LoVo (cell line): ENCODE measurements around the gene SLAMF6.
"Not testable (repeated sequence)": the region's sequence is repeated elsewhere in the genome, so short reads cannot be mapped to it uniquely, and the experiment has no call there.

ENCODE experiments used
- DNase-seq: peaks from one replicate; pipeline ENCODE4 v3.0.0-alpha.2; 2016; ENCODE audit warnings: low spot score

Gene SLAMF6

DNA sequence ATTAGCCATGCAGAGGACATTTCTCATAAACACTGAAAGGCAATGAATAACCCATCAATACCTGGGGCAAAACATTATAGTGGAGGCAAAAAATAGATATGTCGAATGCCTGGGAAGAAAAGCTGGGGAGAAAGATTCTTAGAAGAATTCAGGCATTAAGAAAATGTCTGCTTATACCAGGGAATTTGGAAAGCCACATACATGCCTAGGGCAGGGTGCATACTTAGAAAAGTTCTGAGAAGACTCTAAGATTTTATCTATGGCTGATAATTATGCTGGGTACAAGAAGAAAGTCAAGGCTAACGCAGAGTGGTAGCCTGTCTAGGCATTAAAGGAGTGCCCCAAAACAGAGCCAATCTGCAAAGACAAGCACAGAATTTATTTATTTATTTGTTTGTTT is 18.4 kb downstream of the SLAMF6 start:
- DNase-seq = no peak

DNA sequence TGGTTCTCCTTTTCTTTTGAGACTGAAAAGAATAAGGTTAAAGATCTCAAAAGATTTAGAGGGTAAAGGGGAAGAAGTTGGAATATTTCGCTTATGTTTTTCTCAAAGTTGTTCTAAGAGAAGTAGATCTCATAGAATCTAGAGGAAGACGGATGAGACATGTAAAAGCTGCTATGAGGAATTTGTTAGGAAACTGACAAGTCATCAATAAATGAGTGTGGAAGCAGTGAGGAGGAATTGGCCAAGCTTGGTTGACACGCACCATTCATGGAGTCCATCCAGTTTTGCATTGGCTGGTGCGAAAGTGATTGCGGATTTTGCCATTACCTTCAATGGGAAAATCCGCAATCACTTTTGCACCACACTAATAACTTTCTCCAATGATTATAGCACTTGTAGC is 20.0 kb downstream of the SLAMF6 start:
- no peak for DNase-seq

DNA sequence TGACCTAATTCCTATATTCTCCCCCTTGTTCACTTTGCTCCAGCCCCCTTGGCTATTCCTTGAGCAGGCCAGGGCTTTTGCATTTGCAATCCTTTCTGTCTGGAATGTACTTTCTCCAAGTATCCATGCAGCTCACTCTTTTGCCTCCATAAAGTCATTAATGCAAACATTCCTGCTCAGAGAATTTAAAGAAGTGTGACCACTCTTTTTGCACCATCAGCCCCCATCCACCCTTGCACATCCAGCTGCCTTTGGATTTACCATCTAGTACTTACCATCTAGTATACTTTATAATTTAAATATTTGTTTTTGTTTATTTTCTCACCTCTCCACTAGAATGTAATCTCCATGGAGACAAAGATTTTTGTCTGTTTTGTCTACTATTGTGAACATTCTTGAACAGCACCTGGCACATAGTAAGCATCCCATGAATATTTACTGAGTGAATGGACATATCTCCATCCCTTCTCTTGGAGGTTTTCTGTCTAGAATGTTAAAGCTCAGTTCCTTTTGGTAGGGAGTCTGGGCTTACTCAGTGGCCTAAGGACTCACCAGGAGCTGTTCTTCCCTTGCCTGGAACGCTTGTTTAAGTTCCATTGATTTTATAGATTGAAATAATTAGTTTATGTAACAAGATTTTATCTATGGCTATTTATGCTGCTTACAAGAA is 22.6 kb downstream of the SLAMF6 start:
- DNase-seq = no peak

DNA sequence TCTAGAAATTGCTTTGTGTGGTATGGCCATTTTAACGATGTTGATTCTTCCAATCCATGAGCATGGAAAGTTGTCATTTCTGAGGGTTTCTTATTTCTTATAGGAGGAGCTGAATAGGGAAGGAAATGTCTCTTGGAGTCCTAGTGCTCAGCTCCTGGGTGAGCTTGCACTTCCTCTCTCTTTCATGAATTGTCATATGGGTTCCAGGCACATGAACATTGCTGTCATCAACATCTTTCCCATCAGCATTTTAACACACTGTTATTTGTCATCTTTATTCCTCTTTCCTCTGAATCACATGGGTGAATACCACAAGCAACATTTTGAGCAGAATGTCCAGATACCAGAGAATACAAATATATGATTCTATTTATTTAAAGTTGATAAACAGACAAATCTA is 23.4 kb downstream of the SLAMF6 start:
- no peak for DNase-seq

DNA sequence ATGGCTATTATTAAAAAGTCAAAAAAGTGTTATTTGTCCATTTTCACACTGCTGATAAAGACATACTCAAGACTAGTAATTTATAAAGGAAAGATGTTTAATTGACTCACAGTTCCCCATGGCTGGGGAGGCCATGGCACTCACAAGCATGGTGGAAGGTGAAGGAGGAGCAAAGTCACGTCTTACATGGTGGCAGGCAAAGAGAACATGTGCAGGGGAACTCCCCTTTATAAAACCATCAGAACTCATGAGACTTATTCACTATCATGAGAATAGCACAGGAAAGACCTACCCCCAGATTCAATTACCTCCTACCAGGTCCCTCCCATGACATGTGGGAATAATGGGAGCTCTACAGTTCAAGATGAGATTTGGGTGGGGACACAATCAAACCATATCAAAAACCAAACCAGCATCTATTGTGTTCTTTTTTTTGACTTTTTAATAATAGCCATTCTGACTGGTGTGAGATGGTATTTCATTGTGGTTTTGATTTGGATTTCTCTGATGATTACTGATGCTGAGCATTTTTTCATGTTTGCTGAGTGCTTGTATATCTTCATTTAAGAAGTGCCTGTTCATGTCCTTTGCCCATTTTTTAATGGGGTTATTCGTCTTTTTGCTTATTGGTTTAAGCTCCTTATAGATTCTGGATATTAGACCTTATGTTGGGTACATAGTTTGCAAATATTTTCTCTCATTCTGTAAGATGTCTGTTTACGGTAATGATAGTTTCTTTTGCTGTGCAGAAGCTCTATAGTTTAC is 24.6 kb downstream of the SLAMF6 start:
- DNase-seq = not testable (repeated sequence)

DNA sequence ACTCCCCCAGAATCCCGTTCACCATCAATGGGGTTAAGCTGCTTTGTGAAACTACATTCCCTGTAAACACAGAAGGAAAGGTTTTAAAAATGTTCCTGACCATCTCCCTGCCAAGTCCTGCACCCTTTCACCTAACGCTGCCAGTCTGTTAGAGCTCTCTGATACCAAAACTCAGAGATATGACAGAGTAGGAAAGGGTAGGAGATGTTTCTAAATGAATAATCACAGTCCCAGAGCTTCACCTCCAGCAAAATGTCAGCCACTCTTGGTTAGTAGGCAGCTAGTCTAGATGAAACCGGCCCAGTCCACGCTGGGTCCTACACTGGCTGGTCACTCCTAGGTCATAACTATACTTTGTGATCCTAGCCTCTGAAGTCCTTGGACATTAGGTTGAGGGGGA is 26.7 kb downstream of the SLAMF6 start:
- no peak for DNase-seq

DNA sequence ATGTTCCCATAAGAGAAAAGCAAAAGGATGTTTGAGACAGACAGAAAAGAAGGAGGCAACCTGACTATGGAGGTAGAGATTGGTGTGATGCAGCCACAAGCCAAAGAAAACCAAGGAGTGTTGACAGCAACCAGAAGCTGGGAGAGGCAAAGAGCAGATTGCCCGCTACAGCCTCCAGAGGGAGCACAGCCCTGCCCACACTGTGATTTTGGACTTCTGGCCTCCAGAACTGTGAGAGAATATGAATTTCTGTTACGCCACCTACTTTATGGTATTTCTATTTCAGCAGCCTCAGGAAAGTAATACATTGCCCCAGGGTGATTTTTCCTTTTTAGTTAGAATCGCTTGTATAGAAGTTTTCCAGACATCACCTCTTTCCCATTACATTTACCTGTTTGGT is 28.4 kb downstream of the SLAMF6 start:
- DNase-seq = no peak

DNA sequence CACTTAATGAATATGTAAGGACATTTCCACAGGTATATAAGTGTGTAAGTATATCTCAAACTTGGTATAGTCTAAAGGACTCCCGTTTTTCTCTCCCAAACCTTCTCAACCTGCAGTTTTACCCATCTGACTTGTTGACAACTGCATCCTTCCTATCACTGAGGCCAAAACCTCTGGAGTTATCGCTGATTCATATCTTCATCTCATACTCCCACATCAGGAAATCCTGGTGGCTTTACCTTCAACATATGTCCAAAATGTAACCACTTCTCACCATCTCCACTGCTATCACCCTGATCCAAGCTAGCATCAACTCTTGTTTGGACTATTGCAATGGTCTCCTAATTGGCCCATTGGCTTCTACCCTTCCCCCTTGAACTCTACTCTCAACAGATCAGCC is 30.4 kb downstream of the SLAMF6 start:
- DNase-seq = no peak

DNA sequence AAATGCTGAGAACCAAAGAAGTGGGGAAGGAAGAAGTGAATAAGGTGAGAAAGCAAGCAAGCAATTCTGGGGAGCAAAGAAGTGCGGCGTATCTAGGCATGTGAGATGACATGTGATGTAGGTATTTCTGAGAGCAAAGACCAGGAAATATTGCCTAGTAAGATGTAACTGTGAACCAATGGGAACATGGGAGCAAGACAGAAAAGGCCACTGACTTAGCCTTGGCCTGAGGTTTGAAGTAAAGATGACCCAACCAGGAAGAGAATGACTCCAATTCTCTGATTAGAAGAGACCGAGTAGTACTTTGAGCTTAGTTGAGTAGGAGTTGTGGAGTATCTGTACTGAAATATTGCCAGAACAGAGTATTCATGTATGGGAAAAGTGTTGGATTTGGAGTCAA is 31.1 kb downstream of the SLAMF6 start:
- no peak for DNase-seq

DNA sequence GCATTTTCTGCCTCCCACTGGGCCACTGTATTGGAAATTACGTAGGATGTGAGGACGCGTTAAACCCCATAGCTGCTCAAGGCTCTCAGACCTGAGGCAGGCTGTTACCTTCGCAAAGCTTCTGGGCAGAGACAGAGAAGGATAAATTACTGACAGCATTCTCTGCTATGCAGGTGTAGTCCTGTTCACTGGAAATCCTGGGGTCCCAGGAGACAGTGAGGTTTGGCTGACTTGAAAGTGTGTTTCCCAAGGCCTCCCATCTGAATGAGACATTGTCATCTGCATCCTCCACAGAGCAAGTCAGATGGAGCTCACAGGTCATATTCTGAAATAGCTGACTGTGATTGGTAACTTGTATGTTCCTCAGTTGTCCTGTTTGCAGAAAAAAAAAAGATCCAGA is 32.0 kb downstream of the SLAMF6 start:
- no peak for DNase-seq

DNA sequence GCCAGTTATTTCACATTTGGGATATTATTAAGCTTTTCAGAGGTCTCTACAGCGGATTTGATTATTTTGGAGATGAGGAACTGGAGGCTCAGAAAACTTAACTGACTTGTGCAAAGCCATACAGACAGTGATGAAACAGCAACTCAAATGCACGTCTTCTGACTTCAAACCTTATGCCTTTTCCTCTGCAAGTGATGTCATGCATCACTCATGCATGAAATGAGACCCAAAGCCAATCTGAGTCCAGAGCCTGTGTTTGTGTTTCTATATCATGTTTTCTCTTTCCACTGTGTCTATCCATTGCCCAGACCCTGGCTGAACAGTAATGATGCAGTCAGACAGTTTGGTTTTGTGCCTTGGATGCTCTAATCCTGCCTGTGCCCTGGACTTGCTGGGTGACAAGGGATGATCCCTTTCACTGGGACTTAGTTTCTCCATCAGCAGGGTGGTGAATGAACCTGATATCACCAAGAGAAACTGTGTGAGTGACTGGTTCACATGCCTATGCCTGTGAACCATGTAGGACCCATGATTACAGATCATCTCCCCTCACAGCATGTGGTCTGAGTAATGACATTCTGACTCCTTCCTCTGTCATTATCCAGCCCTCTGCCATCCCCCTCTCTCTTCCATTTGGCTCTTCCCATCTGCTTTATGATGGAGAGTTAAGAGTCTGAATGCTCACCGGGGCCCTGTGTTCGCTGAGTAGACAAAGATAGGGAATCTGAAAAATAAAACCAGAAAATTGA is 33.4 kb downstream of the SLAMF6 start:
- DNase-seq = no peak

DNA sequence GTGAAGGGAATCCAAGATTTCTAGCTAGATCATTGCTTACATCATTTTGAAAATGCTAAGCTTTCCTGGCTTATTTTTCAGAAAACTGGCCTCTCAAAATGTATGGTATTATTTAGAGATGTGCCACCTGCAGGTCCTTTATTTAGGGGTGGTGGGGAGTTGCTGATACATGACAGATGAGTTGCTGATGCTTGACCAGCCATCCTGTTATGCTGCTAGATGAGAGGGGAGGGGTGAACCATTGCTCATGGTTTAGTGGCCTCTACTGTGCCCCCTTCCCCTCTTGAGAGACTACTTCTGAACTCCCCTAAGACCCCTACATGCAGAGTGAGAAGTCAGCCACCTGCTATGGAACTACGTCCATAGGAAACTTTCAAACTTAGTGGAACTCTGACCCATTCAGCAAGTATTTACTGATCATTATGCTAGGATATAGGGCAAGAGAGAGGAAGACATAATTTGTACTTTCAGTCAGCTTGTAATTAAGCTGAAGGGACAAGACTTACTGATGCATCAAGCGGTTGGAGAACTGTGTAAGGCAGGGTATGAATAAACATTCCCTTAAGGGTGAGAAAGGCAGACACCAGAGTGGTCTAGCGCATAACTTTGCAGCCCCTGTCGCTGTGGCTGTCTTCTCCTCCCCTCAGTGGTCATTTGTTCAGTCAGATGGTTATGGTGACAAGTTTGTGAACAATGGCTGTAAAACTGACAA is 34.6 kb downstream of the SLAMF6 start:
- no peak for DNase-seq

DNA sequence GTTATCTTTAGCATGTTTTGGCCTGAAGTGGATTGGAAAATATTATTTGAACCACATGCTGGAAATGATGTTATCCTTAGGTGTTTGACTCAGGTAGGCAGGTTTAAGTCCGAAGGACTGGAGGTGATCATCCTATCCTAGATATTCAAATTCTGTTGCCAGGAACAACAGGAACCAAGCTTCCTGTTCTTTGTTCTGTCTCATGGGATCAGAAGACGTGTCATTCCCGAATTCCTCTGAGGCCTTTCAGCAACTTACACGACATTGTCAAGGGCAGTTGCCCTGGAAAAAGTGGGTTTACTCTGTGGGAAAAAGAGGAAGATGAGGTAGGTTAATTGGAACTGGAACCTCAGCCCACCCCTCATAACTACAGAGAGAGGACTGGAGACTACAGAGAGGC is 36.6 kb downstream of the SLAMF6 start:
- no peak for DNase-seq

DNA sequence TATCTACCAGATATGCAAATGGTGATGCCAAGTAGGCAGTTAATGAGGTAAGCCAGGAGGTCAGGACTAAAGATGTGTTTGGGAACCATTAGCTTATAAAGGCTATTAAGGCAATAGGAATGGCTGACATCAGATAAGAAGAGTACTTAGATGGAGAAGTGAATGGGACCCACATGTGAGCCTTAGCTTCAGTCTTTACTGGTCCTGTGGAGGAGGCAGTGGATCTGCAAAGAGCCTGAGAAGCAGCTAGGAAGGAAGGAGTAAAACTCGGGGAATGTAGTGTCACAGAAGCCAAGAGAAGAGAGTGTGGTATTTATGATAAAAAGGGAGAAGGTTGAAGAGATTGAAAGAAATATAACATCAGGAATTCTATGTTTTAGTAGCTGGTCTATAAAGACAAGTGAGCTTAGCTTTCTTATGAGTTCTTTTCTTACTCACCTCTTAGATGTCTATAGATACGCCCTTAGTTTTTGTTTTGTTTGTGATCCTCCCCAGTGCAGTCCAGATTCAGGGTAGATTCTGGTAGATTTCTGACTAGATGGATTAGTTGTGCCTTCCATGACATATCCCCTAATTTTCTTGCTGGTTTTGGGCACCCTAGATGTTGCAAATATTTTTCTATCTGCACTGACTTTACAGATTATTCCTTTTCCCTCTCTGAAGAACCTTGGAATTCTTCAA is 39.4 kb downstream of the SLAMF6 start:
- DNase-seq = no peak

DNA sequence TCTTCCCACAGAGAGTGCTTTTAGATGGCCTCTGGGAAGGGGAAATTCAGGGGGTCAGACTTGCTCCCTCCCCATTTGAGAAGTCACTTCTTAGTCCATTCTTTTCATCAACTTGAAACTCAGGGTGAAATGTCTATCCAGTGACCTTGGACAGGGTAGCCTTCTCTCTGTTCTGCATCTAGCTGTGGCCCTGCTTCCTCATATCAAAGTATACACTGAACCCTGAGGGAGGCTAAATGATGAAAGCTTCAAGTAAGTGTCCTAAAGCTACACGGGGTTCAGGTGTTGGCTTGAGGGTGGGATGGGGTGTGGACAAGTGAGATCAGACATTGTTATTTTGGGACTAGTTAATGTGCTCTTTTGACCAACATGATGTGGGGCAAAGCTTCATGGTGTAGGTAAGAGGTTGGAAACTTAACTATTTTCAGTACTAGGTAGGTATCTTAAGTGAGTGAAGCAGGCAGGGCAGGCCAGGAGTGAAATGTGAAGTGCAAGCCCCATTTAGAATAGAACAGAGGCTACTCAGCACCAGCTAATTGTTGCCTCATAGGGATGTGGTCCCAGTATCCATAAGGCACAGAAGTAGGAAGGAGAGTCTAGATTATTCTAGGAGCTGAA is 41.0 kb downstream of the SLAMF6 start:
- no peak for DNase-seq

DNA sequence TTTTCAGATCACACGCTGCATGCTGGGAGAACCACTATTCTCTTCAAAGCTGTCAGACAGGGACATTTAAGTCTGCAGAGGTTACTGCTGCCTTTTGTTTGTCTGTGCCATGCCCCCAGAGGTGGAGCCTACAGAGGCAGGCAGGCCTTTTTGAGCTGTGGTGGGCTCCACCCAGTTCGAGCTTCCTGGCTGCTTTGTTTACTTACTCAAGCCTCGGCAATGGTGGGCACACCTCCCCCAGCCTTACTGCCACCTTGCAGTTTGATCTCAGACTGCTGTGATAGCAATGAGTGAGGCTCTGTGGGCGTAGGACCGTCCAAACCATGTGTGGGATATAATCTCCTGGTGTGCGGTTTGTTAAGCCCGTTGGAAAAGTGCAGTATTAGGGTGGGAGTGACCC is 42.3 kb downstream of the SLAMF6 start:
- not testable (repeated sequence) for DNase-seq

DNA sequence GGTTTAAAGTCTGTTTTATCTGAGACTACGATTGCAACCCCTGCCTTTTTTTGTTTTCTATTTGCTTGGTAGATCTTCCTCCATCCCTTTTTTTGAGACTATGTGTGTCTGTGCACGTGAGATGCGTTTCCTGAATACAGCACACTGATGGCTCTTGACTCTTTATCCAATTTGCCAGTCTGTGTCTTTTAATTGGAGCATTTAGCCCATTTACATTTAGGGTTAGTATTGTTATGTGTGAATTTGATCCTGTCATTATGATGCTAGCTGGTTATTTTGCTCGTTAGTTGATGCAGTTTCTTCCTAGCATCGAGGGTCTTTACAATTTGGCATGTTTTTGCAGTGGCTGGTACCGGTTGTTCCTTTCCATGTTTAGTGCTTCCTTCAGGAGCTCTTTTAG is 44.0 kb downstream of the SLAMF6 start:
- not testable (repeated sequence) for DNase-seq

DNA sequence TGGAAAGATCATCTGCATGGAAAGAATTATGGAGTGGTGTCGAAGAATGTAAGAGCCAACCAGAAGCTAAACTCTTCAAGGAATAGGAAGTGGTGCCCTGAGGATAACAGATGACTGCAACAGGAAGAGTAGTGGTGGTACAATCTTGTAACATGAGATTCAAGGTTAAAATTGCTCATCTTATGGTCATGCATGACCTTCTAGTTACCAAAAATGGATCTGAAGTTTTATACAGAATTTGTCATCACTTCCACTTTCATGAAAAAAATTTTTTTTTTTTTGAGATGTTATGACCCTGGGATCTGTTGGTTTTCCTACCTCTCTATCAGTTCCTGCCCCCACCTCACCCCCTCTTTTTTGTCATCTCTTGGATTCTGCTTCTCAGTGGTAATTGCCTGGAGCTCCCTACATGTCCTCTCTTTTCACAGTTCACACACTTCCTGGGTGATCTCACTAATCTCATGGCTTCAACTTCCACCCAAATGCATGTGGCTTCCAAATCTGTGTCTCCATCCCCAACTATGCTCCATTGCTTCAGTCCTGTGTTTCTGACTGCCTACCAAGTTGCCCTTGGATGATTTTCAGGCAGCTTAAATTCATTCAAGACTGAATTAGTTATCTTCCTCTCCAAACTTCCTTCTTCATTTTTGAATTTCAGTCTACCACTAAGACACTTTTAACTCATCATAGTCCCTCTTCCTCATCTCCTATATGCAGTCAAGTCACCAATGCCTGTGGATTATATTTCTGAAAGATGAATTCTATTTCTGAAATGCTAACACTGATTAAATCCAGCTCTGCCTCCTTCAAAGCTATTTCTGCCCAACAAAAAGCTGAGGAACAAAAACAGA is 48.4 kb downstream of the SLAMF6 start:
- DNase-seq = no peak

DNA sequence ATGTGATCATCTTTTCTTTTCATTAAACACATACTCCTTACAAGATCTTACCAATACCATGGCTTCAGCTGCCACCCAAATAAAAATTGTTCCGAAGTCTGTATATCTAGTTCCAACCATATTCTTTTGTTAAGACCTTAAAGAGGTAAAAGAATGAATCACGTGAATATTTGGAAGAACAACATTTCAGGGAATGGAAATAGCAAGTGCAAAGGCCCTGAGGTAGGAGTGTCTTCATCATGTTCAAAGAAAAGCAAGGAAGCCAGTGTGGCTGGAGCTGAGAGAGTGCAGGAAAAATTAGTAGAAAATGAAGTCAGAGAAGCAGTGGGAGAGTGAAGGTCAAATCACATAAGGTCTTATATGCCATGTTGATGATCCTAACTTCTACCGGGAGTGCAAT is 50.9 kb downstream of the SLAMF6 start:
- DNase-seq = no peak

DNA sequence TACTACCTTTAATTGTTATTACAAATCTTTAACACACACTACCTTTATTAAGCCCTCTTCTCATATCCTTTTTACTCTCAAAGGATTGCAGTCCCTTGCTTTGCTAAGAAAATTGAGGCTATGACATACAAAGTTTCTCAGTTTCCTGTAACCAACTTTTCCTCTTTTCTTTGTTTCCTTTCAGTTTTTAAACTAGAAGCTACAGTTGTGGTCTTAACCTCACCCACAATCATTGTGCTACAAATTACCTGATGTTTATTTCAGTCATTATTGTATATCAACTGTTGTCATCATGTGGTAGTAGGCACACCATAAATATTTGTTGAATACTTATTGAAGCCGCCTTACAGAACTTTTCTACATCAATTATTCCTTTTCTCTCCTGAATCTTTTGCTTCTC is 51.8 kb downstream of the SLAMF6 start:
- no peak for DNase-seq

DNA sequence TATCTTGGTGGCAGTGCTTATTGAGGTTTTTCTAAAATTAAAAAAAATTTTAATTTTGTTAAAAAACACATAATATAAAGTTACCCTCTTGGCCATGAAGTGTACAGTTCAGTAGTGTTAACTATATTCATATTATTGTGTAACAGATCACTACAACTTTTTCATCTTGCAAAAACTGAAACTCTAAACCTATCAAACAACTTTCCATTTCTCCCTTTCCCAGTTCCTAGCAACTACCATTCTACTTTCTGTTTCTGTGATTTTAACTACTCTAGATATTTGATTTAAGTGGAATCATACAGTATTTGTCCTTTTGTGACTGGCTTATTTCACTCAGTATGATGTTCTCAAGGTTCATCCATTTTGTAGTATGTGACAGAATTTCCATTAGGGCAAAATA is 55.5 kb downstream of the SLAMF6 start:
- no peak for DNase-seq
